Kidney capillary endothelial cell (primary cell): ENCODE results near the gene CLCNKA.
A peak's percentile ranks its signal among the peaks of the same experiment; 100 is the strongest.

Experiments
- DNase-seq: peaks from one replicate; pipeline ENCODE4 v3.0.0-alpha.2; 2018; ENCODE audit warnings: low spot score

The CLCNKA gene

DNA sequence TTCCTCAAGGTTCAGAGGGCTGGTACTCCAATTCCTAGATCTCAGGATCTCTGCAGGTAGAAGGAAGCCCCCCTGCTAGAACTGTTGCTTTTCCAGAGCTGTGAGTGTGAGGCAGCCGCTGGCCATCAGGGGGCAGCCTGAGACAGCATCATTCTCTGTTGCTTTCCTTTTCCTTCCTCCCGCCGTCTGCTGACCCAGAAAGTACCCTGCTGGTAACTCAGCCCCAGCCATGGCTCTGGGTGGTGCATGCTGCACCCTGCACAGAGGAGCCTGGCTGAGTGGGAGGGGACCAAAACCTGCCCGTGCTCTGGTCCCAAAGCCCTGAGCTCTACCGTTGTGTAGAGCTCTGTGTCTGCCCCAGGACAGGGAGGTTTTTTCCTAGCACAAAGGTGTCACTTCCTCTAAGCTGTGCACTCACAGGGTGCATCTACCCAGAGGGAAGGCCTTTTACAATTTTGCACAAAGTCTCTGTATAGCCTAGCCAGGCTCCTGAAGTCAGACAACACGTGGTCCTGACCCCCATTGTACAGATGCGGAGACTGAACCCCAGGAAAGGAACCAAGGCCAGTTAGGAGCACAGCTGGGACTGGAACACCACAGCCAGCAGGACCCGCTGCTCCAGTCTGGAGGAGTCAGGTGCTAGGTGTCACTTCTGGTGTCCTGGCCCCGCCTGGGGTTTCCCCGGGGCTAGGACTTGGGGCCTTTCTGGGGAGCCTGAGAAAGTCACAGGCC lies 57.3 kb downstream of the CLCNKA start:
- peak; percentile 75 for DNase-seq

DNA sequence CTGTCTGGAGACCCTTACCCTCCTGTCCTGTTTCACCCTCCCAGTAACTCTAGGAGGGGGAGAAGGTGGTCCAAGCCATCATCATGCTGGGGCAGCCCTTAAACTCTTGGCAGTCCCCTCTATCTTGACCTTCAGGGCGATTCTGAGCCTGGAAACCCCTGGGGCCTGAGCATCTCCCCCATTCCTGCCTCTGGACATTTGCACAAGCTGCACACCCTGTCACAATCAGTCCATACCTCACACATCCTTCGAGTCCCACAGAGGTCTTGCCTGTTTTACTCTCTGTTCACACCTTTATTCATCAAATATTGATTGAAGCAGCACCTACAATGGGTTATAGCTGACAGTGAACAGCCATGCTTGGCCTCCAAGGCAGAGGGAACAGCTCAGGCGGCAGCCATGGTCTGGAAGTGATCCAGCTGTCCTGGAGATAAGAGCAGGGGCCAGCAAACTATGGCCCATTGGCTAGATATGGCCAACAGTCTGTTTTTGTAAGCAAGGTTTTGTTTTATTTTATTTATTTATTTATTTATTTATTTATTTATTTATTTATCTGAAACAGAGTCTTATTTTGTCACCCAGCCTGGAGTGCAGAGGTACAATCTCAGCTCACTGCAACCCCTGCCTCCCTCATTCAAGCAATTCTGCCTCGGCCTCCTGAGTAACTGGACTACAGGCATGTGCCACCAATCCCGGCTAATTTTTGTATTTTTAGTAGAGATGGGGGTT lies 58.8 kb downstream of the CLCNKA start:
- no peak for DNase-seq

DNA sequence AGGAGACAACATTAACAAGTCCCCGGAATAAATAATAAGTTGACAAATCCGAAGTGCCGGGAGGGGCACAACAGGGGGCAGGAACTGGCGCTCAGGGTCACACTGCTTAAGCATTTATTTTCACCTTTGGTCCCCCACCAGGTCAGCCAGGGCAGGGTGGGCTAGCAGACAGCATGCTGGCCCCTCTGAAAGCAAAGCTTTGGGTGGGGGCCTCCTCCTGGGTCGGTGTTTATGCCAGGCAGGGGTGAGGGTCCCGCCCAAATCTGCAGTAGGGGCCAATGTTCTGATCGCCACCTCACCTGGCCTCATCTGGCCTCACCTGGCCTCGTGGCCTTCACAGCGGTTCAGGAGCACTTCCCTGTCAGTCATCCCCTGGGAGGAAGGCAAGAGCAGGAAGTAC lies 59.8 kb downstream of the CLCNKA start:
- no peak for DNase-seq

DNA sequence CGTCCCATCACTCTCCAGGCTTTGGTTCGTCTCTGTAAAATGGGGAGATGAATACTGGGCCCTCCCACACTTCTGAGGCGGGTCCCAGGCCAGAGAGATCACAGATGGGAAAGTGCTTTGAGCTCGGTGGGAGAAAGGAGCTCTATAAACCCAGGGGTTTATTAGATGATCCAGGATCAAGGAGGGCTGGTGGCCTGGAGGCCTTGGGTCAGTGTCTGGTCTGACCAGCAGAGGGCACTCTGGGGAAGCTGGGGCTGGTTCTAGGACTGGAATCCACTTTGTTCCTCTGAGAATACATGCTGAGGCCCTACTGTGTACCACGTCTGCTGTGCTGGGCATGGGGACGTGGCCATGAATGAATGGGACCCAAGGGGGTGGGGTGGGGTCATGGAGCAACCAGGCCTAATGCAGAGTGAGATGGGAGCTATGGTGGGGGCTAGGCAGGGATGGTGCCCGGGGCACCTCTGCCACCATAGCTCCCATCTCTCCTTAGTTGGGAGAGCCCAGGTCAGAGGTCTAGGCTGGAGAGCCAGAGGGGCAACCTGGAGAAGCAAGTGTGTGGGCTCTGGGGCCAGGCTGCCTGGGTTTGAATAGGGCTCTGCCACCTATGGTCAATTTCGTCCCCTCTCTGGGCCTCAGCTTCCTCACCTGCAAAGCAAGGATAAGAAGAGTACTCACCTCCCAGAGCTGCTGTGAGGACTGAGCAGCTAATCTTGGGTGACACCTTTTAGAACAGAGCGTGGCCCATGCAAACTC lies 60.6 kb downstream of the CLCNKA start:
- DNase-seq = peak; percentile 70

DNA sequence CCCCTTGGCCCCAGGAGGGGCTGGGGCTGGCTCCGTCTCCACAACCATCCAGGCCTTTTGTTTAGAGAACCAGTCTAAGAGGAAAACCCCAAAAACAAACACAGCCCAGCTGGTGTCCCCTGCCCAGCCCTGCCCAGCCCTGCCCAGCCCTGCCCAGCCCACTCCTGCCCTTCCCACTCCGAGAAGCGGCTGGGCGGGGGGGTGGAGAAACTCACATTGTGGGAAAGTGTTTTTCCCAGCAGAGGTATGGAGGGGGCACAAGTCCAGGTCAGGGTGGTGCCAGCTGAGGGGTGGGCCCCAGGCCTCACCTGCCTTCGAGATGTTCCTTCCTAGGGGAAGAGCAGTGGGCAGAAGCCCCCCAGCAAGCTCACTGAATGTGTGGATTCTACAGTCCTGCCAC lies 61.6 kb downstream of the CLCNKA start:
- DNase-seq = no peak
